SK-N-SH (cell line): Measurements from ENCODE around the gene MYO1H.

Experiments
- GABPA ChIP-seq: IDR thresholded peaks from 2 replicates; pipeline ENCODE4 v1.4.0; 2012; ENCODE audit warnings: low read depth, mild to moderate bottlenecking
- POLR2AphosphoS5 ChIP-seq: IDR thresholded peaks from 2 replicates; pipeline ENCODE4 v1.6.1; 2012; ENCODE audit warnings: low read depth, low read length
- SIN3A ChIP-seq: IDR thresholded peaks from 2 replicates; pipeline ENCODE4 v1.6.1; 2012; ENCODE audit warnings: low read depth, mild to moderate bottlenecking, low read length, moderate library complexity, borderline replicate concordance
- SMC3 ChIP-seq: IDR thresholded peaks from 2 replicates; pipeline ENCODE4 v1.6.1; 2012; ENCODE audit warnings: low read depth, low read length, improper control_type of control experiment
- TF ChIP-seq, protein P1 (sequence below): fragments of 200-600 bp; sonication (generic); IDR thresholded peaks from 2 replicates; pipeline ENCODE4 v1.6.1; 2017; ENCODE audit warnings: antibody characterized with exemption, mild to moderate bottlenecking, moderate library complexity
- TF ChIP-seq, protein P2 (sequence below): IDR thresholded peaks from 2 replicates; pipeline ENCODE4; 2012
- TF ChIP-seq, protein P3 (sequence below): fragments of 150-350 bp; IDR thresholded peaks from 2 replicates; pipeline ENCODE4 v1.6.1; 2017; ENCODE audit warnings: antibody characterized with exemption, low read length, low read depth, borderline replicate concordance

DNA sequence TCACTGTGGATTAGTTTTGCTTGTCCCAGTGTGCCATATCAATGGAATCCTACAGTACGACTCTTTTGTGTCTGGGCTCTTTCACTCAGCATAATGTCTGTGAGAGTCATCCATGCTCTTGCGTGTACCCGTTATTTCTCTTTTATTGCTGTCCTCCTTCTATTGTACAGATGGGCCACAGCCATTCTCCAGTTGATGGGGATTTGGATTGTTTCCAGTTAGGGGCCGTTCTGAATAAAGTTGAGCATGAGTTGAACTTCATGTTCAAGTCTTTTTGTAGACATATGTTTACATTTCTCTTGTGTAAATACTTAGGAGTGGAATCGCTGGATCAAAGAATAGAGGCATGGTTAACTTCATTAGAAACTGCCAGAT lies 38.3 kb downstream of the MYO1H start:
- TF ChIP-seq, protein P1, sequence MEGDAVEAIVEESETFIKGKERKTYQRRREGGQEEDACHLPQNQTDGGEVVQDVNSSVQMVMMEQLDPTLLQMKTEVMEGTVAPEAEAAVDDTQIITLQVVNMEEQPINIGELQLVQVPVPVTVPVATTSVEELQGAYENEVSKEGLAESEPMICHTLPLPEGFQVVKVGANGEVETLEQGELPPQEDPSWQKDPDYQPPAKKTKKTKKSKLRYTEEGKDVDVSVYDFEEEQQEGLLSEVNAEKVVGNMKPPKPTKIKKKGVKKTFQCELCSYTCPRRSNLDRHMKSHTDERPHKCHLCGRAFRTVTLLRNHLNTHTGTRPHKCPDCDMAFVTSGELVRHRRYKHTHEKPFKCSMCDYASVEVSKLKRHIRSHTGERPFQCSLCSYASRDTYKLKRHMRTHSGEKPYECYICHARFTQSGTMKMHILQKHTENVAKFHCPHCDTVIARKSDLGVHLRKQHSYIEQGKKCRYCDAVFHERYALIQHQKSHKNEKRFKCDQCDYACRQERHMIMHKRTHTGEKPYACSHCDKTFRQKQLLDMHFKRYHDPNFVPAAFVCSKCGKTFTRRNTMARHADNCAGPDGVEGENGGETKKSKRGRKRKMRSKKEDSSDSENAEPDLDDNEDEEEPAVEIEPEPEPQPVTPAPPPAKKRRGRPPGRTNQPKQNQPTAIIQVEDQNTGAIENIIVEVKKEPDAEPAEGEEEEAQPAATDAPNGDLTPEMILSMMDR, result no peak
- no peak for TF ChIP-seq GABPA
- no peak for TF ChIP-seq POLR2AphosphoS5
- no peak for TF ChIP-seq SIN3A
- TF ChIP-seq, protein P2, sequence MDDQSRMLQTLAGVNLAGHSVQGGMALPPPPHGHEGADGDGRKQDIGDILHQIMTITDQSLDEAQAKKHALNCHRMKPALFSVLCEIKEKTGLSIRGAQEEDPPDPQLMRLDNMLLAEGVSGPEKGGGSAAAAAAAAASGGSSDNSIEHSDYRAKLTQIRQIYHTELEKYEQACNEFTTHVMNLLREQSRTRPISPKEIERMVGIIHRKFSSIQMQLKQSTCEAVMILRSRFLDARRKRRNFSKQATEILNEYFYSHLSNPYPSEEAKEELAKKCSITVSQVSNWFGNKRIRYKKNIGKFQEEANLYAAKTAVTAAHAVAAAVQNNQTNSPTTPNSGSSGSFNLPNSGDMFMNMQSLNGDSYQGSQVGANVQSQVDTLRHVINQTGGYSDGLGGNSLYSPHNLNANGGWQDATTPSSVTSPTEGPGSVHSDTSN, result no peak
- TF ChIP-seq, protein P3, sequence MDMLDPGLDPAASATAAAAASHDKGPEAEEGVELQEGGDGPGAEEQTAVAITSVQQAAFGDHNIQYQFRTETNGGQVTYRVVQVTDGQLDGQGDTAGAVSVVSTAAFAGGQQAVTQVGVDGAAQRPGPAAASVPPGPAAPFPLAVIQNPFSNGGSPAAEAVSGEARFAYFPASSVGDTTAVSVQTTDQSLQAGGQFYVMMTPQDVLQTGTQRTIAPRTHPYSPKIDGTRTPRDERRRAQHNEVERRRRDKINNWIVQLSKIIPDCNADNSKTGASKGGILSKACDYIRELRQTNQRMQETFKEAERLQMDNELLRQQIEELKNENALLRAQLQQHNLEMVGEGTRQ, result no peak
- no peak for TF ChIP-seq SMC3
